B cell (primary cell): ENCODE data around the gene PSMB5. TPM values are rescaled to one million over a fixed set of nuclear protein-coding genes. Genes with fewer than 3 reads are reported as not detected.

Experiments used
- ATAC-seq: fragments of 200-7000 bp; cut with Tn5 transposase; one replicate; pipeline ENCODE4 v1.10.0; 2021; ENCODE audit warnings: low read depth, mild to moderate bottlenecking, moderate number of reproducible peaks, moderate library complexity
- CTCF ChIA-PET: fragments of 350-600 bp; sonication (Branson Sonifier 250); formaldehyde crosslinking; loops from one replicate; lab custom pipeline; 2021; ENCODE audit warnings: antibody characterized with exemption, inconsistent platforms; lab: Charles Lee
- POLR2A ChIA-PET: fragments of 350-600 bp; sonication (Branson Sonifier 250); formaldehyde crosslinking; loops from one replicate; lab custom pipeline; 2021; ENCODE audit warnings: antibody characterized with exemption; lab: Charles Lee
- DNase-seq: peaks from one replicate; pipeline ENCODE4 v3.0.0; 2013
- H2AFZ ChIP-seq: 2 replicates; pipeline ENCODE4 v1.6.1; 2012; ENCODE audit warnings: mild to moderate bottlenecking, low read depth, low read length; ENCODE audit not compliant: insufficient read depth, poor library complexity, severe bottlenecking
- H3K27ac ChIP-seq, 2 donors: 1 replicate in 1 of 2; 2 replicates in 1 of 2; pipeline ENCODE4 v1.5.1; 2012 to 2013; ENCODE audit warnings: low read length in 2 of 2, mild to moderate bottlenecking in 2 of 2, moderate library complexity in 1 of 2
- H3K27me3 ChIP-seq, 4 experiments: fragments of 200-600 bp in 1 of 4; sonication (generic) in 1 of 4; replicated peaks in 1 of 4; 1 replicate in 2 of 4; 2 replicates in 2 of 4; pipeline versions ENCODE4 v1.6.1 to v1.7.0; 2013 to 2016; ENCODE audit warnings: low read length in 3 of 4, mild to moderate bottlenecking in 2 of 4, mixed read lengths in 1 of 4, moderate library complexity in 1 of 4; ENCODE audit not compliant: insufficient read depth in 4 of 4, control insufficient read depth in 3 of 4; ENCODE audit errors: control extremely low read depth in 1 of 4
- H3K36me3 ChIP-seq, 2 experiments: replicated peaks in 1 of 2; 1 replicate in 1 of 2; 2 replicates in 1 of 2; pipeline versions ENCODE4 v1.6.1 to v1.7.1; 2013; ENCODE audit warnings: low read length in 1 of 2; ENCODE audit not compliant: insufficient read depth in 2 of 2, control insufficient read depth in 1 of 2; ENCODE audit errors: control extremely low read depth in 1 of 2, extremely low read depth in 1 of 2
- H3K4me1 ChIP-seq, 2 donors: fragments of 200-600 bp in 1 of 2; sonication (generic) in 1 of 2; 1 replicate in 1 of 2; 2 replicates in 1 of 2; pipeline versions ENCODE4 v1.5.1 to v1.6.1; 2013 to 2017; ENCODE audit warnings: low read length in 2 of 2; ENCODE audit not compliant: control insufficient read depth in 2 of 2, insufficient read depth in 2 of 2
- H3K4me2 ChIP-seq: replicated peaks from 2 replicates; pipeline ENCODE3; 2012; ENCODE audit warnings: mild to moderate bottlenecking, low read depth, low read length; ENCODE audit not compliant: poor library complexity, severe bottlenecking
- H3K4me3 ChIP-seq, 5 experiments: fragments of 200-600 bp in 1 of 5; sonication (generic) in 1 of 5; 1 replicate in 3 of 5; 2 replicates in 2 of 5; pipeline versions ENCODE4 v1.5.1 to v1.7.0; 2011 to 2016; ENCODE audit warnings: low read length in 4 of 5, mild to moderate bottlenecking in 4 of 5, low read depth in 2 of 5, control low read depth in 1 of 5, moderate library complexity in 1 of 5; ENCODE audit not compliant: insufficient read depth in 1 of 5; ENCODE audit errors: control extremely low read depth in 1 of 5, extremely low read depth in 1 of 5
- H3K79me2 ChIP-seq: fragments of 200-600 bp; sonication (generic); one replicate; pipeline ENCODE4 v1.6.0; 2016; ENCODE audit warnings: low read length; ENCODE audit not compliant: control insufficient read depth, insufficient read depth
- H3K9ac ChIP-seq: fragments of 200-600 bp; sonication (generic); 2 replicates; pipeline ENCODE4 v1.6.1; 2017; ENCODE audit warnings: mild to moderate bottlenecking, low read length, moderate library complexity
- H3K9me3 ChIP-seq, 3 donors: one replicate each; pipeline versions ENCODE4 v1.6.1 to v1.7.1; 2013; ENCODE audit warnings: low read length in 2 of 3; ENCODE audit not compliant: control insufficient read depth in 2 of 3, insufficient read depth in 1 of 3; ENCODE audit errors: control extremely low read depth in 1 of 3
- H4K20me1 ChIP-seq: 2 replicates; pipeline ENCODE4 v1.6.0; 2012; ENCODE audit warnings: mild to moderate bottlenecking, low read length; ENCODE audit not compliant: insufficient read depth, control insufficient read depth, poor library complexity, severe bottlenecking
- H3K27ac Mint-ChIP-seq: one replicate; pipeline ENCODE4 v1.8.0; 2021; ENCODE audit warnings: mixed read lengths
- H3K27me3 Mint-ChIP-seq: one replicate; pipeline ENCODE4 v1.8.0; 2021; ENCODE audit warnings: mixed read lengths
- H3K4me1 Mint-ChIP-seq: one replicate; pipeline ENCODE4 v1.8.0; 2021; ENCODE audit warnings: mixed read lengths
- H3K4me3 Mint-ChIP-seq: one replicate; pipeline ENCODE4 v1.8.0; 2021; ENCODE audit warnings: mixed read lengths
- H3K9me3 Mint-ChIP-seq: one replicate; pipeline ENCODE4 v1.8.0; 2022; ENCODE audit warnings: mixed read lengths; ENCODE audit not compliant: insufficient read depth
- EZH2 ChIP-seq: IDR thresholded peaks from 2 replicates; pipeline ENCODE4 v1.6.1; 2012; ENCODE audit warnings: borderline replicate concordance, low read depth, mild to moderate bottlenecking, moderate library complexity, low read length; ENCODE audit not compliant: insufficient read depth, poor library complexity, severe bottlenecking
- WGBS: methylation state at CpG from one replicate; pipeline ENCODE4 v1.1.5; 2013; ENCODE audit warnings: missing lambda C conversion rate; ENCODE audit not compliant: insufficient coverage; 5-methylcytosine and 5-hydroxymethylcytosine counted together
- intact Hi-C: fragments of 100-400 bp; cut with micrococcal nuclease; formaldehyde crosslinking; loops from one replicate; pipeline ENCODE4 v1.10.0; 2022
- polyA plus RNA-seq: library from polyadenylated mRNA; depleted of rRNA; stranded (reverse); fragments of >200 nt; gene quantifications from 2 replicates; pipeline ENCODE4 v1.2.3, GENCODE V29; 2012
- total RNA-seq, 2 donors: library from RNA; stranded (reverse); fragments of 120-200 nt in 1 of 2; gene quantifications; 1 replicate in 1 of 2; 2 replicates in 1 of 2; pipeline versions ENCODE4 v1.2.3 to v1.2.4, GENCODE V29; 2013 to 2022
- TF ChIP-seq, protein P1 (sequence below): fragments of 200-600 bp; IDR thresholded peaks from one replicate; pipeline ENCODE4 v1.8.0; 2022; ENCODE audit warnings: antibody characterized with exemption, mild to moderate bottlenecking

PSMB5 gene
- total and polyA plus RNA-seq, 2 donors (not counting 1 experiment from before 2014, with no cell fraction given): 16.5 to 29.0 TPM

DNA sequence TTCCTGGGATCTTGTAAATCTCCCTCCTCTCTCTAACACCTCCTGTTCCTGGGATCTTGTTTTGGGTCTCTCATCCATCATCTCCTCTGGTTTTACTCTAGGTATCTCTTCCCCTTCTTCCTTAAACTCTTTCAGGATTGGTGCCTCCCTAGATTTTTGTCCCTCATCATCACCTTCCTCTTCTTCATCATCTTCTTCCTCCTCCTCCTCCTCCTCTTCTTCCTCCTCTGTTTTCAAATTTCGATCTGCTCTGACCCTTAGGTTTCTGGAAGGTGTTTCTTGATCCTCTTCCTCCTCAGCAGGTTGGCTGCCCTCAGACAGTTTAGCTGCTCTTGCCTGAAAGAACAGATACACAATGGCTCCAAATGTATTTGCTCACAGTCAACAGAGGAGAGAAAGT lies 45.8 kb upstream of the PSMB5 start:
- no peaks in the 10 kb centered on the region for H3K9me3 Mint-ChIP-seq
- peaks cover 23% of the 10 kb centered on the region for H3K79me2 ChIP-seq
- H3K27me3 ChIP-seq: no peaks in the 10 kb centered on the region
- no peaks in the 10 kb centered on the region for H3K27me3 Mint-ChIP-seq
- ChIA-PET POLR2A (no interaction called here), CTCF (interaction anchor here (0.9 to 2.2 kb wide), 4 partner anchors 9 to 565 kb away, joined by 3 to 8 read pairs (median 4); no protein-coding TSS in a partner anchor)
- H2AFZ ChIP-seq: no peak overlapping the region
- H3K4me1 ChIP-seq: no peaks in the 10 kb centered on the region
- no peak overlapping the region for H3K4me3 ChIP-seq
- no peak overlapping the region for H3K4me2 ChIP-seq
- intact Hi-C loops: no loop called here
- DNase-seq (no peak), ATAC-seq (no peak)
- H3K27ac Mint-ChIP-seq: no peak overlapping the region
- no peaks in the 10 kb centered on the region for H3K4me1 Mint-ChIP-seq
- no CpG with 5 or more reads among the region's 1 CpG for WGBS
- TF ChIP-seq, protein P1, sequence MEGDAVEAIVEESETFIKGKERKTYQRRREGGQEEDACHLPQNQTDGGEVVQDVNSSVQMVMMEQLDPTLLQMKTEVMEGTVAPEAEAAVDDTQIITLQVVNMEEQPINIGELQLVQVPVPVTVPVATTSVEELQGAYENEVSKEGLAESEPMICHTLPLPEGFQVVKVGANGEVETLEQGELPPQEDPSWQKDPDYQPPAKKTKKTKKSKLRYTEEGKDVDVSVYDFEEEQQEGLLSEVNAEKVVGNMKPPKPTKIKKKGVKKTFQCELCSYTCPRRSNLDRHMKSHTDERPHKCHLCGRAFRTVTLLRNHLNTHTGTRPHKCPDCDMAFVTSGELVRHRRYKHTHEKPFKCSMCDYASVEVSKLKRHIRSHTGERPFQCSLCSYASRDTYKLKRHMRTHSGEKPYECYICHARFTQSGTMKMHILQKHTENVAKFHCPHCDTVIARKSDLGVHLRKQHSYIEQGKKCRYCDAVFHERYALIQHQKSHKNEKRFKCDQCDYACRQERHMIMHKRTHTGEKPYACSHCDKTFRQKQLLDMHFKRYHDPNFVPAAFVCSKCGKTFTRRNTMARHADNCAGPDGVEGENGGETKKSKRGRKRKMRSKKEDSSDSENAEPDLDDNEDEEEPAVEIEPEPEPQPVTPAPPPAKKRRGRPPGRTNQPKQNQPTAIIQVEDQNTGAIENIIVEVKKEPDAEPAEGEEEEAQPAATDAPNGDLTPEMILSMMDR: no peak
- no peak for TF ChIP-seq EZH2
- no peaks in the 10 kb centered on the region for H3K9me3 ChIP-seq
- H3K9ac ChIP-seq: no peak overlapping the region
- H4K20me1 ChIP-seq: peaks cover 41% of the 10 kb centered on the region
- no peak overlapping the region for H3K4me3 Mint-ChIP-seq
- peaks cover 21 to 87% of the 10 kb centered on the region in 2 experiments for H3K36me3 ChIP-seq
- H3K27ac ChIP-seq: no peak overlapping the region

DNA sequence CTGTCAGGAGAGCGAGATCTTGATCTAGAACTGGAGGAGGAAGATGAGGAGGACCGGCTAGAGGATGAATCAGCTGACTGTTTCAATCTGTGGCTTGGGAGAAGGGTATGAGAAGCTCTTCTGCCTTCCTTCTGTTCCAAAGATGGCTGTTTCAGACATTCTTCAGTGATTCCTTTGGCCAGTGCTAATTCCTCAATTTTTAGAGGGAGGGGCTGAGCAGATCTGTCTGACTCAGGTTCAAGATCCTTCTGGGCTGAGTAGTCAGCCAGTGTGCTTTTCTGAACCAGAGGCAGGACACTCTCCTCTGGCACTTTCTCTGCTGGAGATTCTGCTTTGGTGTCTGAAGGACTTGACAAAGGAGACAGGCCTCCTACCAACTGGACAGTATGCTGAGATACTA lies 45.0 kb upstream of the PSMB5 start:
- Histone ChIP-seq H3K36me3 (peaks cover 23 to 84% of the 10 kb centered on the region in 2 experiments), H2AFZ (no peak overlapping the region), H3K79me2 (peaks cover 26% of the 10 kb centered on the region), H4K20me1 (peaks cover 43% of the 10 kb centered on the region), H3K4me3 (no peak overlapping the region), H3K27me3 (no peaks in the 10 kb centered on the region), H3K27ac (peak overlapping the region in 1 of 2 donors; percentile 4), H3K9me3 (no peaks in the 10 kb centered on the region), H3K9ac (no peak overlapping the region), H3K4me2 (no peak overlapping the region), H3K4me1 (no peaks in the 10 kb centered on the region)
- TF ChIP-seq, protein P1: no peak
- TF ChIP-seq EZH2: no peak
- no peak for ATAC-seq
- Mint-ChIP-seq H3K27me3 (no peaks in the 10 kb centered on the region), H3K9me3 (no peaks in the 10 kb centered on the region), H3K27ac (no peak overlapping the region), H3K4me1 (peaks cover 2% of the 10 kb centered on the region), H3K4me3 (no peak overlapping the region)
- WGBS: 100% methylated on average over 2 of the region's 2 CpGs
- POLR2A ChIA-PET: no interaction called here
- intact Hi-C loops: no loop called here
- no peak for DNase-seq
- CTCF ChIA-PET: interaction anchor here (0.6 to 2.2 kb wide), 5 partner anchors 9 to 565 kb away, joined by 3 to 6 read pairs (median 3); partner anchors contain the start of gene CDH24
